Esophagus squamous epithelium (tissue), 5 donors: Measurements from ENCODE around the gene NF2. TPM values are rescaled to one million over a fixed set of nuclear protein-coding genes. Genes with fewer than 3 reads are reported as not detected.

Source experiments
- DNase-seq: peaks from one replicate; lab custom pipeline; 2025; lab: John Stamatoyannopoulos, UW
- H3K27ac ChIP-seq, 4 donors: fragments of 200-600 bp; sonication (generic); one replicate each; pipeline ENCODE4 v1.5.1; 2016 to 2019; ENCODE audit warnings: mild to moderate bottlenecking in 1 of 4
- H3K27me3 ChIP-seq, 4 donors: fragments of 200-600 bp; sonication (generic); 1 replicate in 3 of 4; 2 replicates in 1 of 4; pipeline versions ENCODE4 v1.5.1 to v1.6.0; 2017 to 2021; ENCODE audit warnings: antibody characterized with exemption in 1 of 4
- H3K36me3 ChIP-seq, 3 donors: fragments of 200-600 bp; sonication (generic); one replicate each; pipeline ENCODE4 v1.5.1; 2016 to 2019
- H3K4me1 ChIP-seq, 3 donors: fragments of 200-600 bp; sonication (generic); one replicate each; pipeline ENCODE4 v1.5.1; 2017 to 2019
- H3K4me3 ChIP-seq, 4 donors: fragments of 200-600 bp; sonication (generic); 1 replicate in 3 of 4; 2 replicates in 1 of 4; pipeline ENCODE4 v1.5.1; 2016 to 2019; ENCODE audit warnings: mild to moderate bottlenecking in 2 of 4, moderate library complexity in 1 of 4
- H3K9me3 ChIP-seq, 3 donors: fragments of 200-600 bp; sonication (generic); one replicate each; pipeline ENCODE4 v1.5.1; 2016 to 2019
- CTCF ChIP-seq, 6 experiments: fragments of 450-650 bp in 4 of 6; fragments of 200-600 bp in 2 of 6; sonication (generic) in 2 of 6; IDR thresholded peaks; one replicate each; pipeline ENCODE4 v1.5.1; 2016 to 2019; ENCODE audit warnings: antibody characterized with exemption in 6 of 6, mild to moderate bottlenecking in 4 of 6, moderate library complexity in 4 of 6
- POLR2A ChIP-seq, 4 donors: fragments of 450-650 bp; IDR thresholded peaks; one replicate each; pipeline ENCODE4 v1.6.1; 2017; ENCODE audit warnings: antibody characterized with exemption in 4 of 4, mild to moderate bottlenecking in 4 of 4, moderate library complexity in 3 of 4
- WGBS, 2 donors: methylation state at CpG; one replicate each; pipeline ENCODE4 v1.1.5; 2018; 5-methylcytosine and 5-hydroxymethylcytosine counted together
- intact Hi-C: fragments of 100-400 bp; cut with DNase I; formaldehyde crosslinking; loops from one replicate; pipeline ENCODE4 v1.15.0; 2022
- total RNA-seq, 4 donors: library from RNA; depleted of rRNA; stranded (reverse); fragments of >200 nt; gene quantifications; one replicate each; pipeline ENCODE4 v1.1.0, GENCODE V29; 2016
- donor health status: DM: yes; HTN: yes; CAD: no.

The NF2 gene
- total RNA-seq, result 10 to 100 TPM; 25.8 to 45.3 (median 34.1) TPM

GRCh38 chr22:29603358-29604075 lies at the start of gene NF2:
NF2 (plus strand) TSS chr22:29603633; CDS start chr22:29603999, 366 bp downstream.
- peaks cover 9 to 48% (median 14%) of the 10 kb centered on the region in 3 donors for H3K4me1 ChIP-seq
- peak in 3 of 4 donors; percentile 54 to 84 (median 77) for TF ChIP-seq POLR2A (IDR thresholded peaks at IDR 0.05)
- peak in 3 of 6 experiments; percentile 4 to 19 (median 18) for TF ChIP-seq CTCF (IDR thresholded peaks at IDR 0.05)
- peak; percentile 91 for DNase-seq
- intact Hi-C loops, result no loop called here
- peak within 1 kb of the TSS; percentile 77 to 98 (median 88) for H3K4me3 ChIP-seq
- peaks cover 0 to 15% (median 0%) of the 10 kb centered on the region in 3 donors for H3K36me3 ChIP-seq
- H3K27ac ChIP-seq, result peak within 1 kb of the TSS; percentile 92 to 99 (median 94)
- H3K27me3 ChIP-seq, result no peaks in the 10 kb centered on the region
- WGBS, 2 donors, result 0% methylated on average over 26 of the region's 74 CpGs; no CpG with 5 or more reads in 1 of the 2 donors
- no peaks in the 10 kb centered on the region for H3K9me3 ChIP-seq

GRCh38 chr22:29555065-29555644 lies 48.3 kb upstream of the NF2 start:
- WGBS, 2 donors, result 40 to 45% methylated on average over 4 of the region's 4 CpGs
- peak overlapping the region in 1 of 4 donors; percentile 94 for H3K27ac ChIP-seq
- H3K27me3 ChIP-seq, result no peaks in the 10 kb centered on the region
- intact Hi-C loops, result loop anchor here (10.0 kb wide), 1 partner anchor 60 kb away; no protein-coding TSS in a partner anchor
- H3K9me3 ChIP-seq, result no peaks in the 10 kb centered on the region
- peaks cover 0 to 59% (median 8%) of the 10 kb centered on the region in 3 donors for H3K36me3 ChIP-seq
- H3K4me1 ChIP-seq, result peaks cover 6 to 30% (median 10%) of the 10 kb centered on the region in 3 donors
- no peak for DNase-seq
- no peak for TF ChIP-seq CTCF (IDR thresholded peaks at IDR 0.05)
- no peak for TF ChIP-seq POLR2A (IDR thresholded peaks at IDR 0.05)
- no peak overlapping the region for H3K4me3 ChIP-seq

GRCh38 chr22:29559030-29559429 lies 44.4 kb upstream of the NF2 start:
- Histone ChIP-seq H3K9me3 (no peaks in the 10 kb centered on the region), H3K27me3 (no peaks in the 10 kb centered on the region), H3K4me3 (no peak overlapping the region), H3K36me3 (peaks cover 0 to 89% (median 21%) of the 10 kb centered on the region in 3 donors), H3K27ac (no peak overlapping the region), H3K4me1 (peaks cover 5 to 15% (median 7%) of the 10 kb centered on the region in 3 donors)
- TF ChIP-seq CTCF (IDR thresholded peaks at IDR 0.05), result no peak
- TF ChIP-seq POLR2A (IDR thresholded peaks at IDR 0.05), result no peak
- 92 to 97% methylated on average over 2 to 6 of the region's 6 CpGs for WGBS, 2 donors
- intact Hi-C loops, result loop anchor here (10.0 kb wide), 1 partner anchor 56 kb away; no protein-coding TSS in a partner anchor
- no peak for DNase-seq

GRCh38 chr22:29559853-29560252 lies 43.6 kb upstream of the NF2 start:
- H3K9me3 ChIP-seq, result no peaks in the 10 kb centered on the region
- no peak for DNase-seq
- TF ChIP-seq CTCF (IDR thresholded peaks at IDR 0.05) (no peak), POLR2A (IDR thresholded peaks at IDR 0.05) (no peak)
- intact Hi-C loops, result loop anchor here (10.0 kb wide), 1 partner anchor 55 kb away; no protein-coding TSS in a partner anchor
- H3K36me3 ChIP-seq, result peaks cover 0 to 96% (median 21%) of the 10 kb centered on the region in 3 donors
- H3K27me3 ChIP-seq, result no peaks in the 10 kb centered on the region
- H3K4me3 ChIP-seq, result no peak overlapping the region
- H3K27ac ChIP-seq, result no peak overlapping the region
- H3K4me1 ChIP-seq, result peaks cover 0 to 6% (median 0%) of the 10 kb centered on the region in 3 donors
- 86 to 87% methylated on average over 2 of the region's 2 CpGs for whole genome bisulfite sequencing, 2 donors
